Upper lobe of left lung (tissue), 6 donors: Measurements from ENCODE around the gene PAPSS1. TPM values are rescaled to one million over a fixed set of nuclear protein-coding genes. Genes with fewer than 3 reads are reported as not detected.

Experiments used
- ATAC-seq, 2 donors: fragments of 200-7000 bp; cut with Tn5 transposase; one replicate each; pipeline ENCODE4 v1.9.1; 2022; ENCODE audit warnings: mild to moderate bottlenecking in 2 of 2, moderate library complexity in 2 of 2; ENCODE audit not compliant: low FRiP score in 2 of 2
- DNase-seq, 2 donors: peaks; one replicate each; pipeline ENCODE4 v3.0.0-alpha.2; 2019 to 2020
- H3K27ac ChIP-seq, 4 donors: fragments of 200-600 bp; sonication (generic); one replicate each; pipeline ENCODE4 v1.5.1; 2016 to 2019
- H3K27me3 ChIP-seq, 4 donors: fragments of 200-600 bp; sonication (generic); one replicate each; pipeline ENCODE4 v1.5.1; 2017 to 2019
- H3K36me3 ChIP-seq, 4 donors: fragments of 200-600 bp; sonication (generic); one replicate each; pipeline ENCODE4 v1.5.1; 2016 to 2019
- H3K4me1 ChIP-seq, 4 donors: fragments of 200-600 bp; sonication (generic); one replicate each; pipeline ENCODE4 v1.5.1; 2018 to 2019
- H3K4me3 ChIP-seq, 4 donors: fragments of 200-600 bp; sonication (generic); one replicate each; pipeline ENCODE4 v1.5.1; 2017 to 2019; ENCODE audit warnings: mild to moderate bottlenecking in 2 of 4, moderate library complexity in 1 of 4
- H3K9me3 ChIP-seq, 4 donors: fragments of 200-600 bp; sonication (generic); one replicate each; pipeline ENCODE4 v1.5.1; 2018 to 2019
- CTCF ChIP-seq, 6 experiments: fragments of 450-650 bp in 4 of 6; fragments of 200-600 bp in 2 of 6; sonication (generic) in 2 of 6; IDR thresholded peaks; one replicate each; pipeline ENCODE4 v1.5.1; 2016 to 2019; ENCODE audit warnings: antibody characterized with exemption in 6 of 6
- EP300 ChIP-seq, 4 donors: sonication (generic); formaldehyde crosslinking; IDR thresholded peaks; one replicate each; pipeline ENCODE4 v1.5.1; 2017; ENCODE audit warnings: antibody characterized with exemption in 4 of 4, control low read depth in 2 of 4
- POLR2A ChIP-seq, 4 donors: fragments of 450-650 bp; IDR thresholded peaks; one replicate each; pipeline ENCODE4 v1.5.1; 2016 to 2017; ENCODE audit warnings: antibody characterized with exemption in 4 of 4, mild to moderate bottlenecking in 2 of 4
- POLR2AphosphoS5 ChIP-seq, 2 donors: sonication (generic); formaldehyde crosslinking; IDR thresholded peaks; one replicate each; pipeline ENCODE4 v1.5.1; 2017; ENCODE audit warnings: antibody characterized with exemption in 2 of 2
- WGBS, 2 donors: methylation state at CpG; one replicate each; pipeline ENCODE4 v1.1.5; 2017 to 2018; 5-methylcytosine and 5-hydroxymethylcytosine counted together
- total RNA-seq, 6 donors: library from RNA; depleted of rRNA in 4 of 6; stranded (reverse); fragments of >200 nt in 4 of 6; gene quantifications; one replicate each; pipeline versions ENCODE4 v1.1.0 to v1.2.1, GENCODE V29; 2016 to 2021
- donor health status: DM: no; HTN: no; CAD: no; lungs with moderate emphysema.
- donor health status: DM: no; HTN: yes; CAD: no; lungs with severe emphysema.

PAPSS1 gene
- total RNA-seq, 6 donors from 2014 or later, result 23.7 to 84.9 (median 55.4) TPM

- Histone ChIP-seq H3K4me1 (no peaks in the 10 kb centered on the region), H3K9me3 (no peaks in the 10 kb centered on the region), H3K4me3 (no peak overlapping the region), H3K27ac (no peak overlapping the region), H3K27me3 (no peaks in the 10 kb centered on the region), H3K36me3 (no peaks in the 10 kb centered on the region)
- 72 to 77% methylated on average over 4 of the region's 4 CpGs for WGBS, 2 donors
- no peak for ATAC-seq
- DNase-seq, result no peak
- TF ChIP-seq EP300 (IDR thresholded peaks at IDR 0.05) (no peak), POLR2AphosphoS5 (IDR thresholded peaks at IDR 0.05) (no peak), CTCF (IDR thresholded peaks at IDR 0.05) (no peak), POLR2A (IDR thresholded peaks at IDR 0.05) (no peak)
Observed at GRCh38 chr4:107603430-107603829, 116.6 kb downstream of the PAPSS1 start.

- Histone ChIP-seq H3K27ac (no peak overlapping the region), H3K4me3 (no peak overlapping the region), H3K36me3 (no peaks in the 10 kb centered on the region), H3K9me3 (no peaks in the 10 kb centered on the region), H3K4me1 (no peaks in the 10 kb centered on the region), H3K27me3 (no peaks in the 10 kb centered on the region)
- no peak for DNase-seq
- TF ChIP-seq POLR2A (IDR thresholded peaks at IDR 0.05) (no peak), POLR2AphosphoS5 (IDR thresholded peaks at IDR 0.05) (no peak), EP300 (IDR thresholded peaks at IDR 0.05) (no peak), CTCF (IDR thresholded peaks at IDR 0.05) (no peak)
- no peak for ATAC-seq
Observed at GRCh38 chr4:107600983-107601382, 119.1 kb downstream of the PAPSS1 start.

- DNase-seq, result no peak
- no peak for ATAC-seq
- Histone ChIP-seq H3K27me3 (no peaks in the 10 kb centered on the region), H3K4me1 (no peaks in the 10 kb centered on the region), H3K9me3 (no peaks in the 10 kb centered on the region), H3K4me3 (no peak overlapping the region), H3K36me3 (no peaks in the 10 kb centered on the region), H3K27ac (no peak overlapping the region)
- TF ChIP-seq POLR2A (IDR thresholded peaks at IDR 0.05), result no peak
- no peak for TF ChIP-seq POLR2AphosphoS5 (IDR thresholded peaks at IDR 0.05)
- TF ChIP-seq CTCF (IDR thresholded peaks at IDR 0.05), result no peak
- no peak for TF ChIP-seq EP300 (IDR thresholded peaks at IDR 0.05)
- 69 to 73% methylated on average over 2 of the region's 2 CpGs for WGBS, 2 donors
Observed at GRCh38 chr4:107600436-107600835, 119.6 kb downstream of the PAPSS1 start.

GRCh38 chr4:107599841-107600240 is 120.2 kb downstream of the PAPSS1 start:
- no peak overlapping the region for H3K27ac ChIP-seq
- ATAC-seq (no peak), DNase-seq (no peak)
- no peaks in the 10 kb centered on the region for H3K36me3 ChIP-seq
- 55 to 60% methylated on average over 3 of the region's 3 CpGs for WGBS, 2 donors
- H3K27me3 ChIP-seq, result no peaks in the 10 kb centered on the region
- H3K4me1 ChIP-seq, result no peaks in the 10 kb centered on the region
- TF ChIP-seq POLR2AphosphoS5 (IDR thresholded peaks at IDR 0.05), result no peak
- no peak for TF ChIP-seq POLR2A (IDR thresholded peaks at IDR 0.05)
- no peak for TF ChIP-seq EP300 (IDR thresholded peaks at IDR 0.05)
- no peak for TF ChIP-seq CTCF (IDR thresholded peaks at IDR 0.05)
- H3K4me3 ChIP-seq, result no peak overlapping the region
- H3K9me3 ChIP-seq, result no peaks in the 10 kb centered on the region

- Histone ChIP-seq H3K4me1 (no peaks in the 10 kb centered on the region), H3K36me3 (no peaks in the 10 kb centered on the region), H3K27ac (no peak overlapping the region), H3K4me3 (no peak overlapping the region), H3K9me3 (peaks cover 5 to 26% (median 16%) of the 10 kb centered on the region in 4 donors), H3K27me3 (no peaks in the 10 kb centered on the region)
- no peak for ATAC-seq
- no peak for DNase-seq
- TF ChIP-seq POLR2A (IDR thresholded peaks at IDR 0.05), result no peak
- WGBS, 2 donors, result 60 to 76% methylated on average over 1 of the region's 1 CpG
Observed at GRCh38 chr4:107593230-107593629, 126.8 kb downstream of the PAPSS1 start.
